Stimulated activated CD8-positive, alpha-beta memory T cell treated with anti-CD3 and anti-CD28 coated beads, Interleukin-15, amount 100 ng/mL, for 48 hours (primary cell): Measurements from ENCODE around the gene DESI2.

Experiments used
- DNase-seq, 2 donors: peaks; one replicate each; pipeline ENCODE4 v3.0.0-alpha.2; 2020; ENCODE audit warnings: low read depth in 2 of 2

DESI2 gene

GRCh38 chr1:244652623-244653438 is at the start of gene DESI2:
Gene DESI2, plus strand, starts transcription at chr1:244653126. Its CDS starts 188 bp downstream, at chr1:244653314.
- peak; percentile 93 to 95 for DNase-seq

GRCh38 chr1:244603498-244603897 is 49.4 kb upstream of the DESI2 start:
- DNase-seq = no peak

- no peak for DNase-seq
Observed at GRCh38 chr1:244605835-244606370, 47.0 kb upstream of the DESI2 start.

GRCh38 chr1:244614113-244614836 is 38.7 kb upstream of the DESI2 start:
- no peak for DNase-seq

- no peak for DNase-seq
Observed at GRCh38 chr1:244614879-244615278, 38.0 kb upstream of the DESI2 start.

GRCh38 chr1:244615301-244615700 is 37.6 kb upstream of the DESI2 start:
- no peak for DNase-seq

GRCh38 chr1:244626709-244627108 is 26.2 kb upstream of the DESI2 start:
- DNase-seq = no peak

- DNase-seq = no peak
Observed at GRCh38 chr1:244628789-244629188, 24.1 kb upstream of the DESI2 start.

GRCh38 chr1:244633140-244633539 is 19.8 kb upstream of the DESI2 start:
- DNase-seq = no peak

- DNase-seq = no peak
Observed at GRCh38 chr1:244634546-244634945, 18.4 kb upstream of the DESI2 start.

GRCh38 chr1:244636488-244637259 is 16.3 kb upstream of the DESI2 start:
- no peak for DNase-seq

GRCh38 chr1:244639561-244639960 is 13.4 kb upstream of the DESI2 start:
- no peak for DNase-seq

GRCh38 chr1:244640917-244641316 is 12.0 kb upstream of the DESI2 start:
- DNase-seq = no peak

- DNase-seq = no peak
Observed at GRCh38 chr1:244642526-244642925, 10.4 kb upstream of the DESI2 start.

- no peak for DNase-seq
Observed at GRCh38 chr1:244642988-244643387, 9.9 kb upstream of the DESI2 start.

GRCh38 chr1:244645414-244645813 is 7.5 kb upstream of the DESI2 start:
- no peak for DNase-seq

GRCh38 chr1:244645890-244646289 is 7.0 kb upstream of the DESI2 start:
- no peak for DNase-seq

GRCh38 chr1:244647819-244648218 is 5.1 kb upstream of the DESI2 start:
- DNase-seq = no peak

- no peak for DNase-seq
Observed at GRCh38 chr1:244651956-244652622, 837 bp upstream of the DESI2 start.

GRCh38 chr1:244653439-244654107 is 647 bp downstream of the DESI2 start:
- DNase-seq = no peak
